Measurements from ENCODE around the gene R3HDM4.

The R3HDM4 gene

DNA sequence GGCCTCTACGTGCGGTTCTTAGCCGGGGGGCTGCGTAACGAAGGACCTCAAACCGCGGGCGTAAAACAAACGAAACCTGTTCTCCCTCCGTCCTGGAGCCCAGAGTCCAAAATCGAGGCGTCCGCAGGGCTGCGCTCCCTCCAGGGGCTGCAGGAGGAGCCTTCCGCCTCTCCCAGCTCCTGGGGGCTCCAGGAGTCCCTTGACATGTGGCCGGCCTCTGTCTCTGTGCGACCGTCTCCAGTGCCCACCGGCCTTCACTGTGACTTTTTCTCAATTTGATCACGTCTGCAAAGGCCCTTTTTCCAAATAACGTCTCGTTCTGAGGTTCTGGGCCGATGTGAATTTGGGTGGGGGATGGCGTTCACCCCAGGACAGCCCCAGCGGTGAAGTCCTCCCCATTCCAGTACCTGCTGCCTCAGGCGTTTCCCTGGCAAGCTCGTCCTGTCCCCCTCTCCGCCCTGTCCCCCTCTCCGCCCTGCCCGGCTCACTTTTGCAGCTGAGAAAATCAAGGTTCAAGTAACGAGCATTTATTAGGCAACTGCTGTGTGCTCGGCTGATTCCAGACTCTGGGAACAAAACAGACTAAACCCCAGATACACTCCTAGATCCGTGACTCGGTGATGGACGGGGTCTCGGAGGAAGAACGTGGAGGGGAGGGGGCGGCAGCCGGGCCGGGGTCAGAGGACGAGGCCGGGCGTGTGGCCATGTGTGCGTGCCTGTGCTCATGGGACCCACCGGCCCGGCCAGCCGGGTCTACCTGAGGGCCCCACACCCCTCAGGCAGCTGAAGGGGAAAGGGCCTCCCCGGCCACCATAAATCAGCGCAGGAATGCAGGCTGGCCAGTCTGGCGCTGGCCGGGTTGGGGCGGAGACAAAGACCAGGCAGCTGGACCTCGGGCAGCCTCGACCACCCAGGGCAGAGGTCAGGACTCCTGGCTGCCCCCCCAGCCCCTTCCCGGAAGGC lies 43.1 kb upstream of the R3HDM4 start:
- Histone ChIP-seq H3K9ac (ENCODE audit: low read length) (no peak overlapping the region), H3K79me2 (ENCODE audit: insufficient read depth, low read length) (no peaks in the 10 kb centered on the region), H4K20me1 (ENCODE audit: low read depth, low read length) (no peaks in the 10 kb centered on the region)

DNA sequence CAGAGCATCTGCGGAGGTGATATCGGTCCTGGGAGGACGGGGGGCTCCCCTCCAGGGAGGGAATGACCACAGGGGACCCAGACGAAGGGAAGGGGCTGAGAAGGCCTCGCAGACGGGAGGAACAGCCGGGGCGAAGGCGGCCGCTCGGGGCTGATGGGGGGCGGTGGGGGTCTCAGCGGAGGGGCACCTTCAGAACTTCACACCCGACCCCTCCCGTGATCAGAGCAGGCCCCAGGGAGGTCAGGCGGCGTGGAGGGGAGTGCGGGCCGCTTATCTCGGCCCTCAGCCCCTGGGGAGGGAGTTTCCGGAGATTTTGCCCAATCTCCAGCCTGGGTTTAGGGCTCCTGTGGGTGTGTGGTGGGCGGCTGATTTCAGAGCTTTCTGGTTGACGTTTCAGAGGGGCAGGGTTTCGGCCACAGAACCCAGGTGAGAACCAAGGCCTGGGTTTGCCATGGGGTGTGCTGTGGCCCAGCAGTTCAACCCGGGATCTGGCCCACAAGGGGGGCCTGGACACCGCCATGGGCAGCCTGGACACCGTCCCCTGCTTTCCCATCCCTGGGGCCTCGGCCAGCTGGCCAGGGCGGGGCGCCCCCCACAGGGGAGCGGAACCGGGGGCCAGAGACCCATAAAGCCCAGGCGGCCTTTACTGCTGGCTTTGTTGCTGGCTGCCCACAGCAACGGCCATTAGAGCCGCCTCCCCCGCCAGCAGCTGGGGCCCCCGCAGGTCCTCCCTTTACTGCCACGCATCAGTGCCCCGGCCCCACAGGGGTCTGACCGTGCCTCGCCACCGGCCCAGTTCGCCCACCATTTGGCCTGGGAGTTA lies 41.9 kb upstream of the R3HDM4 start:
- Histone ChIP-seq H3K79me2 (ENCODE audit: insufficient read depth, low read length) (no peaks in the 10 kb centered on the region), H3K4me3 (ENCODE audit: insufficient read depth, low read length, poor library complexity, severe bottlenecking) (no peak overlapping the region), H3K9me2 (replicated peaks; ENCODE audit: insufficient read depth, low read length) (no peaks in the 10 kb centered on the region), H3K4me2 (ENCODE audit: low read depth, low read length, poor library complexity, severe bottlenecking) (no peak overlapping the region), H3K36me3 (ENCODE audit: low read length) (no peaks in the 10 kb centered on the region), H3K27ac (ENCODE audit: low read depth, low read length) (no peak overlapping the region), H3K9ac (ENCODE audit: low read length) (no peak overlapping the region), H4K20me1 (ENCODE audit: low read depth, low read length) (no peaks in the 10 kb centered on the region), H3F3A (ENCODE audit: insufficient read depth) (no peaks in the 10 kb centered on the region), H2AFZ (ENCODE audit: low read depth, low read length, severe bottlenecking) (no peak overlapping the region), H3K9me3 (ENCODE audit: insufficient read depth, low read length) (no peaks in the 10 kb centered on the region), H3K27me3 (ENCODE audit: low read length) (no peaks in the 10 kb centered on the region)
- TF ChIP-seq, protein P1, sequence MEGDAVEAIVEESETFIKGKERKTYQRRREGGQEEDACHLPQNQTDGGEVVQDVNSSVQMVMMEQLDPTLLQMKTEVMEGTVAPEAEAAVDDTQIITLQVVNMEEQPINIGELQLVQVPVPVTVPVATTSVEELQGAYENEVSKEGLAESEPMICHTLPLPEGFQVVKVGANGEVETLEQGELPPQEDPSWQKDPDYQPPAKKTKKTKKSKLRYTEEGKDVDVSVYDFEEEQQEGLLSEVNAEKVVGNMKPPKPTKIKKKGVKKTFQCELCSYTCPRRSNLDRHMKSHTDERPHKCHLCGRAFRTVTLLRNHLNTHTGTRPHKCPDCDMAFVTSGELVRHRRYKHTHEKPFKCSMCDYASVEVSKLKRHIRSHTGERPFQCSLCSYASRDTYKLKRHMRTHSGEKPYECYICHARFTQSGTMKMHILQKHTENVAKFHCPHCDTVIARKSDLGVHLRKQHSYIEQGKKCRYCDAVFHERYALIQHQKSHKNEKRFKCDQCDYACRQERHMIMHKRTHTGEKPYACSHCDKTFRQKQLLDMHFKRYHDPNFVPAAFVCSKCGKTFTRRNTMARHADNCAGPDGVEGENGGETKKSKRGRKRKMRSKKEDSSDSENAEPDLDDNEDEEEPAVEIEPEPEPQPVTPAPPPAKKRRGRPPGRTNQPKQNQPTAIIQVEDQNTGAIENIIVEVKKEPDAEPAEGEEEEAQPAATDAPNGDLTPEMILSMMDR (IDR thresholded peaks at IDR 0.05; ENCODE audit: insufficient read depth, low read length, poor library complexity, severe bottlenecking), result no peak
- TF ChIP-seq EZH2phosphoT487 (conservative IDR thresholded peaks at IDR 0.05; ENCODE audit: low read length), result no peak

More for the DNA sequence above, 43.1 kb upstream of the R3HDM4 start:
- Histone ChIP-seq H2AFZ (ENCODE audit: low read depth, low read length, severe bottlenecking) (no peak overlapping the region), H3F3A (ENCODE audit: insufficient read depth) (no peaks in the 10 kb centered on the region), H3K27ac (ENCODE audit: low read depth, low read length) (no peak overlapping the region), H3K4me3 (ENCODE audit: insufficient read depth, low read length, poor library complexity, severe bottlenecking) (no peak overlapping the region), H3K4me2 (ENCODE audit: low read depth, low read length, poor library complexity, severe bottlenecking) (no peak overlapping the region), H3K36me3 (ENCODE audit: low read length) (no peaks in the 10 kb centered on the region), H3K27me3 (ENCODE audit: low read length) (no peaks in the 10 kb centered on the region), H3K9me2 (replicated peaks; ENCODE audit: insufficient read depth, low read length) (no peaks in the 10 kb centered on the region), H3K9me3 (ENCODE audit: insufficient read depth, low read length) (no peaks in the 10 kb centered on the region)
- TF ChIP-seq, protein P1 (IDR thresholded peaks at IDR 0.05; ENCODE audit: insufficient read depth, low read length, poor library complexity, severe bottlenecking), result no peak
- no peak for TF ChIP-seq EZH2phosphoT487 (conservative IDR thresholded peaks at IDR 0.05; ENCODE audit: low read length)

DNA sequence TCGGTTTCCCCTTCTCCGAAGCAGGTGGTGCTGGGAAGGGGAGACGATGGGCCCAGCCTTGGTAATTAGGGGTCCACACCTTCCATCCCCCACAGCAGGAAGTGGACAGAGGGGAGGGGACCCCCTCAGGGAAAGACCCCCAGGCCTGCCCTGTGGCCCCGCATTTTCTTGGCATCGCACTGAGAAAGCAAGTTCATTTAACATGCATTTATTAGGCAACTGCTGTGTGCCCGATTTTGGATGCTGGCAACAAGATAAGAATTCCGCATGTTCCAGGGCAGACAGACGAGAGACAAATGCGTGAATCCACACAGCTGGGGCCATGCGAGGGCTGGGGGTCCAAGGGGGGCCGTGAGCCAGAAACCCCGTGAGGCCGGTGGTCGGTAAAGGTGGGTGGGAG lies 41.3 kb upstream of the R3HDM4 start:
- Histone ChIP-seq H3K9ac (ENCODE audit: low read length) (no peak overlapping the region), H3K79me2 (ENCODE audit: insufficient read depth, low read length) (no peaks in the 10 kb centered on the region), H3K4me2 (ENCODE audit: low read depth, low read length, poor library complexity, severe bottlenecking) (no peak overlapping the region), H4K20me1 (ENCODE audit: low read depth, low read length) (no peaks in the 10 kb centered on the region), H3K4me3 (ENCODE audit: insufficient read depth, low read length, poor library complexity, severe bottlenecking) (no peak overlapping the region), H3K36me3 (ENCODE audit: low read length) (no peaks in the 10 kb centered on the region), H3K9me2 (replicated peaks; ENCODE audit: insufficient read depth, low read length) (no peaks in the 10 kb centered on the region), H3K9me3 (ENCODE audit: insufficient read depth, low read length) (no peaks in the 10 kb centered on the region), H2AFZ (ENCODE audit: low read depth, low read length, severe bottlenecking) (no peak overlapping the region), H3K27ac (ENCODE audit: low read depth, low read length) (no peak overlapping the region), H3K27me3 (ENCODE audit: low read length) (no peaks in the 10 kb centered on the region), H3F3A (ENCODE audit: insufficient read depth) (no peaks in the 10 kb centered on the region)
- no peak for TF ChIP-seq EZH2phosphoT487 (conservative IDR thresholded peaks at IDR 0.05; ENCODE audit: low read length)
- TF ChIP-seq, protein P1 (IDR thresholded peaks at IDR 0.05; ENCODE audit: insufficient read depth, low read length, poor library complexity, severe bottlenecking), result no peak
